MG63 (cell line): Measurements from ENCODE around the gene ZDHHC6. TPM values are rescaled to one million over a fixed set of nuclear protein-coding genes. Genes with fewer than 3 reads are reported as not detected.
"Not testable (repeated sequence)": the region's sequence is repeated elsewhere in the genome, so short reads cannot be mapped to it uniquely, and the experiment has no call there.

Experiments used
- DNase-seq: peaks from one replicate; pipeline ENCODE4 v3.0.0-alpha.2; 2020
- H3K27me3 ChIP-seq: fragments of 250-450 bp; sonication (Bioruptor Pico); 2 replicates; pipeline ENCODE4 v1.5.1; 2020; ENCODE audit warnings: mild to moderate bottlenecking, moderate library complexity
- H3K36me3 ChIP-seq: fragments of 250-450 bp; sonication (Bioruptor Pico); 2 replicates; pipeline ENCODE4 v1.5.1; 2020; ENCODE audit warnings: mild to moderate bottlenecking, moderate library complexity
- H3K4me3 ChIP-seq: fragments of 250-450 bp; sonication (Bioruptor Pico); 2 replicates; pipeline ENCODE4 v1.5.1; 2020; ENCODE audit warnings: mild to moderate bottlenecking, moderate library complexity
- H3K9me3 ChIP-seq: fragments of 250-450 bp; sonication (Bioruptor Pico); 2 replicates; pipeline ENCODE4 v1.5.1; 2020; ENCODE audit warnings: mild to moderate bottlenecking, moderate library complexity
- total RNA-seq: library from RNA; depleted of rRNA; stranded (reverse); fragments of >200 nt; shearing (Covaris generic); gene quantifications from 2 replicates; pipeline ENCODE4 v1.2.3, GENCODE V29; 2014; ENCODE audit warnings: low replicate concordance

ZDHHC6 gene
- total RNA-seq, 1 experiment from 2014 or later = 18.4 TPM

GRCh38 chr10:112407696-112408095, 39.0 kb downstream of the ZDHHC6 start:
- Histone ChIP-seq H3K27me3 (no peaks in the 10 kb centered on the region), H3K9me3 (no peaks in the 10 kb centered on the region), H3K4me3 (no peak overlapping the region), H3K36me3 (no peaks in the 10 kb centered on the region)
- DNase-seq = no peak

- DNase-seq, H3K27me3 ChIP-seq, H3K4me3 ChIP-seq, H3K9me3 ChIP-seq, H3K36me3 ChIP-seq: not testable (repeated sequence)
Measured at GRCh38 chr10:112406806-112407205, 39.9 kb downstream of the ZDHHC6 start.

- DNase-seq = no peak
- no peak overlapping the region for H3K4me3 ChIP-seq
Measured at GRCh38 chr10:112404617-112405016, 42.1 kb downstream of the ZDHHC6 start.

GRCh38 chr10:112402917-112403316, 43.8 kb downstream of the ZDHHC6 start:
- no peak for DNase-seq
- H3K9me3 ChIP-seq = no peaks in the 10 kb centered on the region
- H3K36me3 ChIP-seq = no peaks in the 10 kb centered on the region
- H3K27me3 ChIP-seq = no peaks in the 10 kb centered on the region
- H3K4me3 ChIP-seq = no peak overlapping the region

More at GRCh38 chr10:112404617-112405016, 42.1 kb downstream of the ZDHHC6 start:
- H3K36me3 ChIP-seq = no peaks in the 10 kb centered on the region
- no peaks in the 10 kb centered on the region for H3K9me3 ChIP-seq
- no peaks in the 10 kb centered on the region for H3K27me3 ChIP-seq

GRCh38 chr10:112397592-112397991, 49.1 kb downstream of the ZDHHC6 start:
- no peak for DNase-seq
- Histone ChIP-seq H3K9me3 (no peaks in the 10 kb centered on the region), H3K4me3 (no peak overlapping the region), H3K36me3 (no peaks in the 10 kb centered on the region), H3K27me3 (no peaks in the 10 kb centered on the region)

GRCh38 chr10:112395809-112396530, 50.7 kb downstream of the ZDHHC6 start:
- no peaks in the 10 kb centered on the region for H3K9me3 ChIP-seq

GRCh38 chr10:112394475-112394875, 52.2 kb downstream of the ZDHHC6 start:
- no peaks in the 10 kb centered on the region for H3K27me3 ChIP-seq
- H3K36me3 ChIP-seq = no peaks in the 10 kb centered on the region
- no peak overlapping the region for H3K4me3 ChIP-seq
- no peaks in the 10 kb centered on the region for H3K9me3 ChIP-seq
- DNase-seq = no peak

More at GRCh38 chr10:112395809-112396530, 50.7 kb downstream of the ZDHHC6 start:
- H3K27me3 ChIP-seq = no peaks in the 10 kb centered on the region
- DNase-seq = no peak
- H3K36me3 ChIP-seq = no peaks in the 10 kb centered on the region
- no peak overlapping the region for H3K4me3 ChIP-seq

- no peaks in the 10 kb centered on the region for H3K9me3 ChIP-seq
- H3K27me3 ChIP-seq = no peaks in the 10 kb centered on the region
- H3K36me3 ChIP-seq = no peaks in the 10 kb centered on the region
- DNase-seq = no peak
- H3K4me3 ChIP-seq = no peak overlapping the region
Measured at GRCh38 chr10:112393827-112394226, 52.9 kb downstream of the ZDHHC6 start.

GRCh38 chr10:112393341-112393740, 53.4 kb downstream of the ZDHHC6 start:
- Histone ChIP-seq H3K9me3 (no peaks in the 10 kb centered on the region), H3K27me3 (no peaks in the 10 kb centered on the region), H3K36me3 (no peaks in the 10 kb centered on the region), H3K4me3 (no peak overlapping the region)
- DNase-seq = no peak

- no peak for DNase-seq
- no peaks in the 10 kb centered on the region for H3K36me3 ChIP-seq
- H3K9me3 ChIP-seq = no peaks in the 10 kb centered on the region
- H3K27me3 ChIP-seq = no peaks in the 10 kb centered on the region
- no peak overlapping the region for H3K4me3 ChIP-seq
Measured at GRCh38 chr10:112390125-112390703, 56.5 kb downstream of the ZDHHC6 start.

GRCh38 chr10:112389271-112389822, 57.4 kb downstream of the ZDHHC6 start:
- H3K27me3 ChIP-seq = no peaks in the 10 kb centered on the region
- H3K36me3 ChIP-seq = no peaks in the 10 kb centered on the region
- DNase-seq = peak; percentile 58
- no peaks in the 10 kb centered on the region for H3K9me3 ChIP-seq
- no peak overlapping the region for H3K4me3 ChIP-seq

- Histone ChIP-seq H3K9me3 (no peaks in the 10 kb centered on the region), H3K27me3 (no peaks in the 10 kb centered on the region), H3K4me3 (no peak overlapping the region), H3K36me3 (no peaks in the 10 kb centered on the region)
- no peak for DNase-seq
Measured at GRCh38 chr10:112388548-112388947, 58.2 kb downstream of the ZDHHC6 start.

GRCh38 chr10:112388056-112388455, 58.7 kb downstream of the ZDHHC6 start:
- DNase-seq = peak; percentile 48
- not testable (repeated sequence) for H3K36me3 ChIP-seq, H3K27me3 ChIP-seq, H3K9me3 ChIP-seq, H3K4me3 ChIP-seq

GRCh38 chr10:112385201-112385600, 61.5 kb downstream of the ZDHHC6 start:
- no peak for DNase-seq
- Histone ChIP-seq H3K9me3 (no peaks in the 10 kb centered on the region), H3K27me3 (no peaks in the 10 kb centered on the region), H3K36me3 (no peaks in the 10 kb centered on the region), H3K4me3 (no peak overlapping the region)

GRCh38 chr10:112384141-112384540, 62.6 kb downstream of the ZDHHC6 start:
- Histone ChIP-seq H3K27me3 (no peaks in the 10 kb centered on the region), H3K9me3 (no peaks in the 10 kb centered on the region), H3K4me3 (no peak overlapping the region), H3K36me3 (no peaks in the 10 kb centered on the region)
- DNase-seq = no peak

- H3K36me3 ChIP-seq = no peaks in the 10 kb centered on the region
- no peaks in the 10 kb centered on the region for H3K9me3 ChIP-seq
- DNase-seq = peak; percentile 55
- H3K27me3 ChIP-seq = no peaks in the 10 kb centered on the region
- no peak overlapping the region for H3K4me3 ChIP-seq
Measured at GRCh38 chr10:112383325-112383724, 63.4 kb downstream of the ZDHHC6 start.

GRCh38 chr10:112382515-112383235, 64.0 kb downstream of the ZDHHC6 start:
- Histone ChIP-seq H3K9me3 (no peaks in the 10 kb centered on the region), H3K36me3 (no peaks in the 10 kb centered on the region), H3K27me3 (no peaks in the 10 kb centered on the region), H3K4me3 (no peak overlapping the region)
- no peak for DNase-seq
